GM18868 (cell line): ENCODE results near the gene PFKFB3.
A peak's percentile ranks its signal among the peaks of the same experiment; 100 is the strongest.
"Not testable (repeated sequence)": the region's sequence is repeated elsewhere in the genome, so short reads cannot be mapped to it uniquely, and the experiment has no call there.

Experiments used
- ATAC-seq: cut with Tn5 transposase; IDR thresholded peaks from one replicate; pipeline ENCODE4 v1.9.1; 2021; ENCODE audit warnings: mild to moderate bottlenecking, moderate library complexity; ENCODE audit not compliant: unreplicated experiment

Gene PFKFB3

GRCh38 chr10:6202684-6203330, at the start of gene PFKFB3:
TSS of gene PFKFB3 (plus strand) at chr10:6202932. CDS start at chr10:6203261, 329 bp downstream.
- peak; percentile 71 for ATAC-seq

- no peak for ATAC-seq
Measured at GRCh38 chr10:6153845-6154244, 48.9 kb upstream of the PFKFB3 start.

- no peak for ATAC-seq
Measured at GRCh38 chr10:6154566-6154965, 48.2 kb upstream of the PFKFB3 start.

GRCh38 chr10:6158276-6158675, 44.5 kb upstream of the PFKFB3 start:
- no peak for ATAC-seq

GRCh38 chr10:6161921-6162320, 40.8 kb upstream of the PFKFB3 start:
- ATAC-seq, result no peak

- ATAC-seq, result no peak
Measured at GRCh38 chr10:6162589-6163356, 40.0 kb upstream of the PFKFB3 start.

GRCh38 chr10:6163364-6164270, 39.1 kb upstream of the PFKFB3 start:
- peak; percentile 94 for ATAC-seq

- ATAC-seq, result no peak
Measured at GRCh38 chr10:6164271-6165095, 38.2 kb upstream of the PFKFB3 start.

GRCh38 chr10:6165221-6165725, 37.5 kb upstream of the PFKFB3 start:
- ATAC-seq, result no peak

- not testable (repeated sequence) for ATAC-seq
Measured at GRCh38 chr10:6165933-6166332, 36.8 kb upstream of the PFKFB3 start.

GRCh38 chr10:6167456-6167855, 35.3 kb upstream of the PFKFB3 start:
- ATAC-seq, result no peak

GRCh38 chr10:6168084-6168483, 34.6 kb upstream of the PFKFB3 start:
- ATAC-seq, result no peak

GRCh38 chr10:6170638-6171037, 32.1 kb upstream of the PFKFB3 start:
- no peak for ATAC-seq

- peak; percentile 57 for ATAC-seq
Measured at GRCh38 chr10:6171881-6172695, 30.6 kb upstream of the PFKFB3 start.

- ATAC-seq, result no peak
Measured at GRCh38 chr10:6173203-6173602, 29.5 kb upstream of the PFKFB3 start.

- no peak for ATAC-seq
Measured at GRCh38 chr10:6174201-6174874, 28.4 kb upstream of the PFKFB3 start.

GRCh38 chr10:6175329-6176055, 27.2 kb upstream of the PFKFB3 start:
- no peak for ATAC-seq

- no peak for ATAC-seq
Measured at GRCh38 chr10:6176691-6177231, 26.0 kb upstream of the PFKFB3 start.
